ENCODE data around the gene SPAG8. TPM values are rescaled to one million over a fixed set of nuclear protein-coding genes. Genes with fewer than 3 reads are reported as not detected.

The SPAG8 gene
- total RNA-seq, 2 experiments from 2014 or later, result 0.68 to 1.0 TPM

Other genes starting within 250 kb of the SPAG8 start
- 10 to 100 TPM; 24.9 to 26.0 TPM for gene TESK1, start 207.0 kb downstream of the SPAG8 start, total RNA-seq
- gene CD72, start 193.8 kb downstream of the SPAG8 start, total RNA-seq, result 10 to 100 TPM; 11.4 to 11.5 TPM
- gene SIT1, start 161.3 kb downstream of the SPAG8 start, total RNA-seq, result 10 to 100 TPM; 67.7 to 69.4 TPM
- gene RMRP, start 154.2 kb downstream of the SPAG8 start, total RNA-seq, result over 10,000 TPM in 1 of 2 experiments, 1,000 to 10,000 TPM in 1; 8,498 to 10,099 TPM
- 1 to 10 TPM; 8.2 to 9.4 TPM for gene CCDC107, start 154.0 kb downstream of the SPAG8 start, total RNA-seq
- gene ARHGEF39, start 147.1 kb downstream of the SPAG8 start, total RNA-seq, result 10 to 100 TPM; 17.2 to 18.7 TPM
- gene CA9, start 138.3 kb downstream of the SPAG8 start, total RNA-seq, result 1 to 10 TPM; 1.5 to 2.7 TPM
- gene TPM2, start 122.3 kb downstream of the SPAG8 start, total RNA-seq, result 1 to 10 TPM; 3.3 to 4.6 TPM
- gene TLN1, start 80.1 kb downstream of the SPAG8 start, total RNA-seq, result 100 to 1,000 TPM; 158 to 169 TPM
- 10 to 100 TPM; 23.7 to 24.5 TPM for gene CREB3, start 79.6 kb downstream of the SPAG8 start, total RNA-seq
- gene GBA2, start 63.0 kb downstream of the SPAG8 start, total RNA-seq, result 10 to 100 TPM; 22.6 to 24.2 TPM
- 10 to 100 TPM; 12.7 to 13.4 TPM for gene RGP1, start 63.0 kb downstream of the SPAG8 start, total RNA-seq
- under 1 TPM in 1 of 2 experiments, not detected in 1; 0.94 TPM for gene MSMP, start 58.0 kb downstream of the SPAG8 start, total RNA-seq
- gene NPR2, start 20.7 kb downstream of the SPAG8 start, total RNA-seq, result 1 to 10 TPM; 4.7 to 8.9 TPM
- gene HINT2, start 2.8 kb upstream of the SPAG8 start, total RNA-seq, result 10 to 100 TPM; 65.0 to 70.1 TPM
- gene FAM221B, start 16.5 kb upstream of the SPAG8 start, total RNA-seq, result not detected
- gene TMEM8B, start 17.0 kb upstream of the SPAG8 start, total RNA-seq, result 1 to 10 TPM; 2.8 to 3.1 TPM
- not detected for gene OR13J1, start 58.1 kb upstream of the SPAG8 start, total RNA-seq
- gene HRCT1, start 93.9 kb upstream of the SPAG8 start, total RNA-seq, result not detected
- not detected for gene SPAAR, start 97.2 kb upstream of the SPAG8 start, total RNA-seq
- not detected for gene OR2S2, start 145.9 kb upstream of the SPAG8 start, total RNA-seq
- gene RECK, start 224.7 kb upstream of the SPAG8 start, total RNA-seq, result 1 to 10 TPM; 4.4 to 5.2 TPM

All from activated naive CD8-positive, alpha-beta T cell treated with anti-CD3 and anti-CD28 coated beads for 36 hours (primary cell).